ENCODE measurements around the gene GPC6.

GRCh38 chr13:94413598-94413944, 1187.0 kb downstream of the GPC6 start:
- TF ChIP-seq GATA2 (IDR thresholded peaks at IDR 0.05; ENCODE audit: low read depth, low read length) (no peak), GATA3 (IDR thresholded peaks at IDR 0.05; ENCODE audit: low read depth, low read length) (no peak)

Measured in SH-SY5Y (cell line).